Esophagus muscularis mucosa (tissue), 4 donors: Measurements from ENCODE around the gene PLXNB1.

Experiments
- CTCF ChIP-seq, 3 experiments: fragments of 200-600 bp in 2 of 3; fragments of 450-650 bp in 1 of 3; sonication (generic) in 2 of 3; IDR thresholded peaks; one replicate each; pipeline ENCODE4 v1.5.1; 2017 to 2019; ENCODE audit warnings: antibody characterized with exemption in 3 of 3, mild to moderate bottlenecking in 2 of 3, moderate library complexity in 1 of 3
- EP300 ChIP-seq: sonication (generic); formaldehyde crosslinking; IDR thresholded peaks from one replicate; pipeline ENCODE4 v1.6.1; 2017; ENCODE audit warnings: antibody characterized with exemption
- POLR2A ChIP-seq: fragments of 450-650 bp; IDR thresholded peaks from one replicate; pipeline ENCODE4 v1.6.1; 2017; ENCODE audit warnings: antibody characterized with exemption, moderate library complexity, mild to moderate bottlenecking, low read depth
- POLR2AphosphoS5 ChIP-seq, 2 donors: sonication (generic); formaldehyde crosslinking; IDR thresholded peaks; one replicate each; pipeline ENCODE4 v1.6.1; 2017; ENCODE audit warnings: antibody characterized with exemption in 2 of 2

GRCh38 chr3:48473617-48473952 lies 43.7 kb upstream of the PLXNB1 start:
- TF ChIP-seq CTCF (IDR thresholded peaks at IDR 0.05) (no peak), POLR2A (no peak), POLR2AphosphoS5 (IDR thresholded peaks at IDR 0.05) (no peak), EP300 (no peak)
